HepG2 (cell line): ENCODE measurements around the gene PRR35. TPM values are rescaled to one million over a fixed set of nuclear protein-coding genes. Genes with fewer than 3 reads are reported as not detected.
A peak's percentile ranks its signal among the peaks of the same experiment; 100 is the strongest.

Source experiments
- ATAC-seq: fragments of 200-7000 bp; cut with Tn5 transposase; 3 replicates; pipeline ENCODE4 v1.9.1; 2020; ENCODE audit warnings: mild to moderate bottlenecking, moderate library complexity
- BruUV-seq: library from RNA; stranded (reverse); fragments of 400-500 nt; replicated peaks from 2 replicates; lab custom pipeline; 2021; lab: Mats Ljungman, UMichigan
- CTCF ChIA-PET: fragments of 300-600 bp; formaldehyde crosslinking; extraction: SDS; loops from one replicate; lab custom pipeline; 2021; ENCODE audit warnings: low total read pairs, inconsistent platforms, low intra/inter-chr PET ratio; lab: Yijun Ruan, JAX
- POLR2A ChIA-PET: fragments of 350-600 bp; sonication (Branson Sonifier 250); formaldehyde crosslinking; loops from one replicate; lab custom pipeline; 2020; ENCODE audit warnings: antibody characterized with exemption, inconsistent platforms; lab: Yijun Ruan, JAX
- DNase-seq: peaks from one replicate; pipeline ENCODE4 v3.0.0-alpha.2; 2015; ENCODE audit warnings: low spot score
- FAIRE-seq: peaks from 3 replicates; lab custom pipeline; 2011; peaks lifted over from hg19 to GRCh38; lab: Jason Lieb, UNC
- H2AFZ ChIP-seq: one replicate; pipeline ENCODE4 v1.6.1; 2011; ENCODE audit warnings: low read length, inconsistent platforms
- H3K27ac ChIP-seq: fragments of 300-600 bp; 3 replicates; pipeline ENCODE4 v1.8.0; 2011; ENCODE audit warnings: mixed run types, mild to moderate bottlenecking, mixed read lengths, low read length, inconsistent platforms; ENCODE audit not compliant: insufficient read depth; ENCODE audit errors: extremely low read length
- H3K27me3 ChIP-seq, 2 experiments: fragments of 200-600 bp in 1 of 2; 2 replicates in 1 of 2; 3 replicates in 1 of 2; pipeline versions ENCODE4 v1.6.0 to v1.8.0; 2011; ENCODE audit warnings: low read length in 2 of 2, mild to moderate bottlenecking in 2 of 2, moderate library complexity in 2 of 2, inconsistent platforms in 1 of 2; ENCODE audit not compliant: insufficient read depth in 2 of 2, control insufficient read depth in 1 of 2
- H3K36me3 ChIP-seq, 2 experiments: fragments of 200-600 bp in 1 of 2; replicated peaks in 1 of 2; 2 replicates in 1 of 2; 3 replicates in 1 of 2; pipeline versions ENCODE4 v1.5.1 to v1.8.0; 2011; ENCODE audit warnings: low read length in 2 of 2, inconsistent platforms in 1 of 2; ENCODE audit not compliant: insufficient read depth in 2 of 2, control insufficient read depth in 1 of 2
- H3K4me1 ChIP-seq: 2 replicates; pipeline ENCODE4 v1.5.1; 2012; ENCODE audit warnings: low read length, inconsistent platforms; ENCODE audit not compliant: insufficient read depth
- H3K4me2 ChIP-seq: 2 replicates; pipeline ENCODE4 v1.6.0; 2011; ENCODE audit warnings: low read depth, low read length, inconsistent platforms
- H3K4me3 ChIP-seq, 3 experiments: fragments of 200-600 bp in 1 of 3; sonication (generic), shearing (Covaris generic) in 1 of 3; replicated peaks in 1 of 3; 2 replicates each; pipeline ENCODE4 v1.5.1; 2011 to 2016; ENCODE audit warnings: low read length in 3 of 3, inconsistent platforms in 2 of 3, low read depth in 2 of 3, mild to moderate bottlenecking in 2 of 3, control low read depth in 1 of 3, mixed read lengths in 1 of 3; ENCODE audit not compliant: insufficient read depth in 1 of 3
- H3K79me2 ChIP-seq: one replicate; pipeline ENCODE4 v1.6.1; 2011; ENCODE audit warnings: low read length, inconsistent platforms; ENCODE audit not compliant: insufficient read depth
- H3K9ac ChIP-seq: 2 replicates; pipeline ENCODE4 v1.6.0; 2011; ENCODE audit warnings: mild to moderate bottlenecking, low read depth, low read length, inconsistent platforms; ENCODE audit not compliant: insufficient read depth
- H3K9me3 ChIP-seq: 2 replicates; pipeline ENCODE4 v1.5.1; 2012; ENCODE audit warnings: mild to moderate bottlenecking, low read length
- H4K20me1 ChIP-seq: 2 replicates; pipeline ENCODE4 v1.6.0; 2011; ENCODE audit warnings: inconsistent platforms, mild to moderate bottlenecking, low read length, moderate library complexity; ENCODE audit not compliant: insufficient read depth
- CHD2 ChIP-seq: IDR thresholded peaks from 2 replicates; pipeline ENCODE4 v1.6.1; 2011; ENCODE audit warnings: low read depth, low read length, improper control_type of control experiment
- CREM ChIP-seq, 2 experiments: sonication (generic) in 1 of 2; formaldehyde crosslinking in 1 of 2; IDR thresholded peaks; 2 replicates each; pipeline versions ENCODE4 v1.4.0 to v1.6.1; 2016 to 2020; ENCODE audit warnings: antibody characterized with exemption in 1 of 2, mild to moderate bottlenecking in 1 of 2, missing genetic modification reagents in 1 of 2
- HNRNPLL ChIP-seq: fragments of 200-400 bp; formaldehyde crosslinking; IDR thresholded peaks from 2 replicates; pipeline ENCODE4 v1.6.1; 2017; ENCODE audit warnings: mild to moderate bottlenecking, low read depth, low read length; ENCODE audit not compliant: poor library complexity, severe bottlenecking
- KLF9 ChIP-seq: IDR thresholded peaks from 2 replicates; pipeline ENCODE4 v1.6.1; 2016; ENCODE audit warnings: low read depth
- KMT2B ChIP-seq: IDR thresholded peaks from 2 replicates; pipeline ENCODE4 v1.6.1; 2016; ENCODE audit warnings: missing genetic modification reagents, missing compliant biosample characterization
- MEF2D ChIP-seq: sonication (generic); formaldehyde crosslinking; IDR thresholded peaks from 2 replicates; pipeline ENCODE4 v1.5.1; 2020; ENCODE audit warnings: mild to moderate bottlenecking, missing genetic modification reagents
- PCBP1 ChIP-seq: fragments of 200-400 bp; formaldehyde crosslinking; IDR thresholded peaks from 2 replicates; pipeline ENCODE4 v1.6.1; 2017; ENCODE audit warnings: mild to moderate bottlenecking, low read depth, low read length, borderline replicate concordance
- POLR2AphosphoS5 ChIP-seq: IDR thresholded peaks from 2 replicates; pipeline ENCODE4 v1.6.1; 2012; ENCODE audit warnings: low read depth, low read length
- ZNF274 ChIP-seq: sonication (generic); formaldehyde crosslinking; IDR thresholded peaks from 2 replicates; pipeline ENCODE4 v1.5.1; 2020; ENCODE audit warnings: mild to moderate bottlenecking, missing genetic modification reagents
- ZNF83 ChIP-seq: sonication (generic); formaldehyde crosslinking; IDR thresholded peaks from 2 replicates; pipeline ENCODE4 v1.4.0; 2020; ENCODE audit warnings: missing genetic modification reagents, mild to moderate bottlenecking, borderline replicate concordance
- WGBS: methylation state at CpG from one replicate; pipeline ENCODE4 v1.1.6; 2017; ENCODE audit warnings: low lambda C conversion rate; 5-methylcytosine and 5-hydroxymethylcytosine counted together
- in situ Hi-C: cut with HindIII; loops from 2 replicates; pipeline ENCODE4 v1.10.0; 2017; ENCODE audit warnings: low pct_unique_long_range_greater_than_20kb; ENCODE audit not compliant: extremely low pct_ligation_motif_present
- intact Hi-C: fragments of 100-400 bp; cut with micrococcal nuclease; formaldehyde crosslinking; loops from one replicate; pipeline ENCODE4 v1.10.0; 2022; ENCODE audit not compliant: unreplicated experiment
- polyA plus RNA-seq, 8 experiments: library from polyadenylated mRNA; depleted of rRNA in 3 of 8; stranded (reverse) in 7 of 8; unstranded in 1 of 8; fragments of >200 nt; fragmentation: Illumina TruSeq in 4 of 8; extraction: Trizol in 4 of 8; gene quantifications; 2 replicates each; pipeline versions ENCODE4 v1.2.1 to v1.2.3, GENCODE V29; 2011 to 2016; ENCODE audit warnings: low read depth in 4 of 8, missing spikeins in 1 of 8, mixed read lengths in 1 of 8; ENCODE audit not compliant: insufficient read depth in 1 of 8
- total RNA-seq, 5 experiments: library from RNA; depleted of rRNA; stranded (reverse); fragments of >200 nt; fragmentation: Illumina TruSeq; extraction: Trizol; gene quantifications; 2 replicates each; pipeline ENCODE4 v1.2.3, GENCODE V29; 2016; ENCODE audit warnings: low read depth in 1 of 5
- TF ChIP-seq, protein P1 (sequence below): sonication (generic); formaldehyde crosslinking; IDR thresholded peaks from 2 replicates; pipeline ENCODE4 v1.4.0; 2020; ENCODE audit warnings: missing genetic modification reagents, borderline replicate concordance
- TF ChIP-seq, protein P2 (sequence below): IDR thresholded peaks from 2 replicates; pipeline ENCODE4 v1.6.1; 2016; ENCODE audit warnings: control low read depth
- TF ChIP-seq, protein P3 (sequence below): sonication (generic); formaldehyde crosslinking; IDR thresholded peaks from 2 replicates; pipeline ENCODE4 v1.5.0; 2020; ENCODE audit warnings: missing genetic modification reagents
- TF ChIP-seq, protein P4 (sequence below): sonication (generic); formaldehyde crosslinking; IDR thresholded peaks from 2 replicates; pipeline ENCODE4 v1.5.1; 2020; ENCODE audit warnings: missing genetic modification reagents, mild to moderate bottlenecking, borderline replicate concordance

Gene PRR35
- total and polyA plus RNA-seq, 2 of the 13 experiments (the other 11 are each of a cell fraction or from before 2014, with no cell fraction given), result 0.07 to 0.16 TPM

DNA sequence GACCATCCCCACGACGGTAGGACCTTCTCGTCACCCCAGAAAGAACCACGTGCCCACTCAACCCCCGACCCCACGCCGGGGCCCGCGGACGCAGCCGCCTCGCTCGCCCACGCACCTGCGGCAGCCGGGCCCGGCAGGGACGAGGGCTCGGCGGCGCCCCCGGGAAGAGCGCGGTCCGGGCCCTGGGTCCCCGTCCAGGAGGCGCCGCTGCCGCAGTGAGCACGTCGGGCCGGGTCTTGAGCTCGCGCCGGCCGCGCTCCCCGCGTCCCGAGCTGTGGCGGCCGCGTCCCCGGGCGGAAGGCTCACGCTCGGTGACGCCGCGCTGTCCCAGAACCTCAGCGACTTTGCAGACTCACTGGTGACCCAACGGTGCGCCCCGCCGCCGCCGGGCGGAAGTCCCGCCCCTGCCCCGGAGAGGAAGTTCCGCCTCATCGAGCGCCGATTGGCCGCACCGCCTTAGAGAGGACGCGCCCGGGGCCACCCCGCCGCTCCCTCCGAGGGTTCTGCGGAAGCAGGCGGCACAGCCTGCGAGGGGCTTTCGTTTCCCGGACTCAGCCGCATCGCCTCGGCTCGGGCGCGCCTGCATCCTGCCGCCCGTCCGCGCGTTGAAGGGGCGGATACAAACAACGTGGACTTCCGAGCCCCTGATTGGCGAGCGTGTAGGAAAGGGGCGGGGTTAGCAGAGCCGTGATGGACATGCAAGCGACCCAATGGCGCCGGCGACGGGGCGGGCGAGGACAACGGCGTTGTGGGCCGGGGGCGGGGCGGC lies 28.9 kb downstream of the PRR35 start (continued):
- TF ChIP-seq HNRNPLL, result peak; percentile 37

DNA sequence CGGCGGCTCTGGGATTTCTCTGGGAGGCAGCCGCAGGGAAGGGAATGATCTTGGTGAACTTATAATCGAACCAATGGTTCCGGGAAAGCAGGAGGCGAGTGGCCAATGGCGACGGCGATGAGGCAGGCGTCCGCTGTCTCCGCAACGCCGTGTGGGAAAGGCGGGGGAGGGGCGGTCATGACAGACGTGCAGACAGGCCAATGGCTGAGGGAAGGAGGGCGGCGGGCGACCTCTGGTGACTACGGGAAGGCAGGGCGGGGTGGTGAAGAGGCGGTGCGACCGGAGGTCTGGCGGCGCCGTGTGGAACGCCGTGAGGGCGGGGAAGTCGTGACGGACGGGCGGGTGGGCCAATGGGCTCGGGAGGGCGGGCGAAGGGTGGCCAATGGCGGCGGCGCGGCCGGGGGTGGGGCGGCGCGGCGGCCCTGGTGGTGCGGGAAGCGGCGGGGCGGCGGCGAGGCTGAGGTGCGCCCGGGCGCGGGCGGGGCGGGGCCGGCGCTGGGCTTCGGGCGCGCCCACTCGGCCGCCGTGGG lies 29.5 kb downstream of the PRR35 start, which contains the start of gene RAB40C:
TSS of gene RAB40C (plus strand) at position 409 of the 530 bp plus-strand sequence. CDS start 226 bp downstream, outside the sequence.
- FAIRE-seq (peak; percentile 23), DNase-seq (peak; percentile 93), ATAC-seq (peak; percentile 79)
- WGBS, result 0% methylated on average over 15 of the region's 67 CpGs
- peaks cover 44% of the 10 kb centered on the region for H3K79me2 ChIP-seq
- peak within 1 kb of the TSS; percentile 95 for H3K4me2 ChIP-seq
- in situ Hi-C loops, result no loop called here
- H4K20me1 ChIP-seq, result peaks cover 14% of the 10 kb centered on the region; the same call in 1 of the 2 replicates
- H3K9me3 ChIP-seq, result no peaks in the 10 kb centered on the region
- no peaks in the 10 kb centered on the region for H3K27me3 ChIP-seq
- H3K27ac ChIP-seq, result peak within 1 kb of the TSS; percentile 99
- intact Hi-C loops, result loop anchor here (10.0 kb wide), 1 partner anchor 55 kb away; the partner anchor contains the start of genes MCRIP2 and WDR90
- peak within 1 kb of the TSS; percentile 94 to 96 (median 96) for H3K4me3 ChIP-seq
- 0 out of 5 replicates have a peak, but pooled peaks cover 0 to 3% of the 10 kb centered on the region in 2 experiments for H3K36me3 ChIP-seq
- CTCF ChIA-PET, result no interaction called here
- no peak within 1 kb of the TSS for H2AFZ ChIP-seq
- POLR2A ChIA-PET, result no interaction called here
- peaks cover 68% of the 10 kb centered on the region for H3K4me1 ChIP-seq
- peak within 1 kb of the TSS; percentile 97 for H3K9ac ChIP-seq
- BruUV-seq, result no TSS peak
- TF ChIP-seq, protein P1, sequence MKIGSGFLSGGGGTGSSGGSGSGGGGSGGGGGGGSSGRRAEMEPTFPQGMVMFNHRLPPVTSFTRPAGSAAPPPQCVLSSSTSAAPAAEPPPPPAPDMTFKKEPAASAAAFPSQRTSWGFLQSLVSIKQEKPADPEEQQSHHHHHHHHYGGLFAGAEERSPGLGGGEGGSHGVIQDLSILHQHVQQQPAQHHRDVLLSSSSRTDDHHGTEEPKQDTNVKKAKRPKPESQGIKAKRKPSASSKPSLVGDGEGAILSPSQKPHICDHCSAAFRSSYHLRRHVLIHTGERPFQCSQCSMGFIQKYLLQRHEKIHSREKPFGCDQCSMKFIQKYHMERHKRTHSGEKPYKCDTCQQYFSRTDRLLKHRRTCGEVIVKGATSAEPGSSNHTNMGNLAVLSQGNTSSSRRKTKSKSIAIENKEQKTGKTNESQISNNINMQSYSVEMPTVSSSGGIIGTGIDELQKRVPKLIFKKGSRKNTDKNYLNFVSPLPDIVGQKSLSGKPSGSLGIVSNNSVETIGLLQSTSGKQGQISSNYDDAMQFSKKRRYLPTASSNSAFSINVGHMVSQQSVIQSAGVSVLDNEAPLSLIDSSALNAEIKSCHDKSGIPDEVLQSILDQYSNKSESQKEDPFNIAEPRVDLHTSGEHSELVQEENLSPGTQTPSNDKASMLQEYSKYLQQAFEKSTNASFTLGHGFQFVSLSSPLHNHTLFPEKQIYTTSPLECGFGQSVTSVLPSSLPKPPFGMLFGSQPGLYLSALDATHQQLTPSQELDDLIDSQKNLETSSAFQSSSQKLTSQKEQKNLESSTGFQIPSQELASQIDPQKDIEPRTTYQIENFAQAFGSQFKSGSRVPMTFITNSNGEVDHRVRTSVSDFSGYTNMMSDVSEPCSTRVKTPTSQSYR (CRISPR knock-in tag), result peak; percentile 95
- peak; percentile 81 for TF ChIP-seq CHD2
- peak; percentile 54 for TF ChIP-seq CREM (IDR thresholded peaks at IDR 0.05)
- no peak for TF ChIP-seq CREM (CRISPR knock-in tag; IDR thresholded peaks at IDR 0.05)
- TF ChIP-seq POLR2AphosphoS5, result peak; percentile 63
- TF ChIP-seq, protein P2, sequence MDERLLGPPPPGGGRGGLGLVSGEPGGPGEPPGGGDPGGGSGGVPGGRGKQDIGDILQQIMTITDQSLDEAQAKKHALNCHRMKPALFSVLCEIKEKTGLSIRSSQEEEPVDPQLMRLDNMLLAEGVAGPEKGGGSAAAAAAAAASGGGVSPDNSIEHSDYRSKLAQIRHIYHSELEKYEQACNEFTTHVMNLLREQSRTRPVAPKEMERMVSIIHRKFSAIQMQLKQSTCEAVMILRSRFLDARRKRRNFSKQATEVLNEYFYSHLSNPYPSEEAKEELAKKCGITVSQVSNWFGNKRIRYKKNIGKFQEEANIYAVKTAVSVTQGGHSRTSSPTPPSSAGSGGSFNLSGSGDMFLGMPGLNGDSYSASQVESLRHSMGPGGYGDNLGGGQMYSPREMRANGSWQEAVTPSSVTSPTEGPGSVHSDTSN (CRISPR knock-in tag), result peak; percentile 95
- 0 out of 2 replicates have a peak, but pooled peaks have one; percentile 50 for TF ChIP-seq PCBP1
- TF ChIP-seq KLF9 (CRISPR knock-in tag), result 0 out of 2 replicates have a peak, but pooled peaks have one; percentile 6
- TF ChIP-seq, protein P3, sequence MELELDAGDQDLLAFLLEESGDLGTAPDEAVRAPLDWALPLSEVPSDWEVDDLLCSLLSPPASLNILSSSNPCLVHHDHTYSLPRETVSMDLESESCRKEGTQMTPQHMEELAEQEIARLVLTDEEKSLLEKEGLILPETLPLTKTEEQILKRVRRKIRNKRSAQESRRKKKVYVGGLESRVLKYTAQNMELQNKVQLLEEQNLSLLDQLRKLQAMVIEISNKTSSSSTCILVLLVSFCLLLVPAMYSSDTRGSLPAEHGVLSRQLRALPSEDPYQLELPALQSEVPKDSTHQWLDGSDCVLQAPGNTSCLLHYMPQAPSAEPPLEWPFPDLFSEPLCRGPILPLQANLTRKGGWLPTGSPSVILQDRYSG (CRISPR knock-in tag), result no peak
- 0 out of 2 replicates have a peak, but pooled peaks have one; percentile 20 for TF ChIP-seq MEF2D (CRISPR knock-in tag)
- peak; percentile 17; the same call in 1 of the 2 replicates for TF ChIP-seq KMT2B (CRISPR knock-in tag)
- TF ChIP-seq, protein P4, sequence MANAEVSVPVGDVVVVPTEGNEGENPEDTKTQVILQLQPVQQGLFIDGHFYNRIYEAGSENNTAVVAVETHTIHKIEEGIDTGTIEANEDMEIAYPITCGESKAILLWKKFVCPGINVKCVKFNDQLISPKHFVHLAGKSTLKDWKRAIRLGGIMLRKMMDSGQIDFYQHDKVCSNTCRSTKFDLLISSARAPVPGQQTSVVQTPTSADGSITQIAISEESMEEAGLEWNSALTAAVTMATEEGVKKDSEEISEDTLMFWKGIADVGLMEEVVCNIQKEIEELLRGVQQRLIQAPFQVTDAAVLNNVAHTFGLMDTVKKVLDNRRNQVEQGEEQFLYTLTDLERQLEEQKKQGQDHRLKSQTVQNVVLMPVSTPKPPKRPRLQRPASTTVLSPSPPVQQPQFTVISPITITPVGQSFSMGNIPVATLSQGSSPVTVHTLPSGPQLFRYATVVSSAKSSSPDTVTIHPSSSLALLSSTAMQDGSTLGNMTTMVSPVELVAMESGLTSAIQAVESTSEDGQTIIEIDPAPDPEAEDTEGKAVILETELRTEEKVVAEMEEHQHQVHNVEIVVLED (CRISPR knock-in tag), result peak; percentile 51; the same call in 1 of the 2 replicates
- TF ChIP-seq ZNF83 (CRISPR knock-in tag), result peak; percentile 81; the same call in 1 of the 2 replicates
- TF ChIP-seq ZNF274, result peak; percentile 61; the same call in 1 of the 2 replicates
